Testis (tissue), 2 donors: ENCODE results near the gene CDKN1C.

Source experiments
- CTCF ChIP-seq, 3 experiments: fragments of 450-650 bp in 2 of 3; fragments of 200-600 bp in 1 of 3; sonication (generic) in 1 of 3; IDR thresholded peaks; one replicate each; pipeline ENCODE4 v1.5.1; 2016 to 2019; ENCODE audit warnings: antibody characterized with exemption in 3 of 3, mild to moderate bottlenecking in 2 of 3, moderate library complexity in 1 of 3
- POLR2A ChIP-seq: fragments of 450-650 bp; IDR thresholded peaks from one replicate; pipeline ENCODE4 v1.6.1; 2017; ENCODE audit warnings: antibody characterized with exemption, mild to moderate bottlenecking, moderate library complexity

- TF ChIP-seq CTCF (IDR thresholded peaks at IDR 0.05), result no peak
- no peak for TF ChIP-seq POLR2A
These were observed 46.5 kb upstream of the CDKN1C start for GRCh38 chr11:2931771-2932738.
